VCaP (cell line): ENCODE results near the gene PPFIA1.

ENCODE experiments used
- H3K27ac ChIP-seq: fragments of 450-650 bp; 2 replicates; pipeline ENCODE4 v1.5.1; 2017
- TF ChIP-seq, protein P1 (sequence below): fragments of 450-650 bp; conservative IDR thresholded peaks from 2 replicates; pipeline ENCODE4 v1.5.1; 2017; ENCODE audit warnings: mild to moderate bottlenecking, moderate library complexity

The PPFIA1 gene

DNA sequence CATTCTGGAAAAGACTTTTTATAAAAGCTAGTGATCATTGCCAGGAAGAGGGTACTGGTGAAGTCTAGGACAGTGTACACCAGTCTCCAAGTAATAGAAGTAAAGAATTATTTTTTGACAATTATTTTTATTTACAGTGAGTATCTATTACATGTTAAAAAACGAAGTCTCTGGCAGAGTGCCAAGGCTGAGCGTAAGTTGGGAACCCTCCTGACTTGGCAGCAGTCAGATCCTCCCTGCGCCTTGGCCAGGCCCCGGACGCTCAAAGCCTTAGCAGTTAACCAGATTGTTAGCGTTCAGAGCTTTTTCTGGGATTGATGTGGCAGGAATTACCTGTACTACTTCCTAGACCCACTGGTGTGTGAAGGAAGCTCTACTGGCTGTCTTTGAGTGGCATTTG, 89.7 kb downstream of the PPFIA1 start:
- no peak overlapping the region for H3K27ac ChIP-seq
- TF ChIP-seq, protein P1, sequence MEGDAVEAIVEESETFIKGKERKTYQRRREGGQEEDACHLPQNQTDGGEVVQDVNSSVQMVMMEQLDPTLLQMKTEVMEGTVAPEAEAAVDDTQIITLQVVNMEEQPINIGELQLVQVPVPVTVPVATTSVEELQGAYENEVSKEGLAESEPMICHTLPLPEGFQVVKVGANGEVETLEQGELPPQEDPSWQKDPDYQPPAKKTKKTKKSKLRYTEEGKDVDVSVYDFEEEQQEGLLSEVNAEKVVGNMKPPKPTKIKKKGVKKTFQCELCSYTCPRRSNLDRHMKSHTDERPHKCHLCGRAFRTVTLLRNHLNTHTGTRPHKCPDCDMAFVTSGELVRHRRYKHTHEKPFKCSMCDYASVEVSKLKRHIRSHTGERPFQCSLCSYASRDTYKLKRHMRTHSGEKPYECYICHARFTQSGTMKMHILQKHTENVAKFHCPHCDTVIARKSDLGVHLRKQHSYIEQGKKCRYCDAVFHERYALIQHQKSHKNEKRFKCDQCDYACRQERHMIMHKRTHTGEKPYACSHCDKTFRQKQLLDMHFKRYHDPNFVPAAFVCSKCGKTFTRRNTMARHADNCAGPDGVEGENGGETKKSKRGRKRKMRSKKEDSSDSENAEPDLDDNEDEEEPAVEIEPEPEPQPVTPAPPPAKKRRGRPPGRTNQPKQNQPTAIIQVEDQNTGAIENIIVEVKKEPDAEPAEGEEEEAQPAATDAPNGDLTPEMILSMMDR, result no peak

- TF ChIP-seq, protein P1, result no peak
- no peak overlapping the region for H3K27ac ChIP-seq
Observed at GRCh38 chr11:70364178-70364577, 93.7 kb downstream of the PPFIA1 start.

DNA sequence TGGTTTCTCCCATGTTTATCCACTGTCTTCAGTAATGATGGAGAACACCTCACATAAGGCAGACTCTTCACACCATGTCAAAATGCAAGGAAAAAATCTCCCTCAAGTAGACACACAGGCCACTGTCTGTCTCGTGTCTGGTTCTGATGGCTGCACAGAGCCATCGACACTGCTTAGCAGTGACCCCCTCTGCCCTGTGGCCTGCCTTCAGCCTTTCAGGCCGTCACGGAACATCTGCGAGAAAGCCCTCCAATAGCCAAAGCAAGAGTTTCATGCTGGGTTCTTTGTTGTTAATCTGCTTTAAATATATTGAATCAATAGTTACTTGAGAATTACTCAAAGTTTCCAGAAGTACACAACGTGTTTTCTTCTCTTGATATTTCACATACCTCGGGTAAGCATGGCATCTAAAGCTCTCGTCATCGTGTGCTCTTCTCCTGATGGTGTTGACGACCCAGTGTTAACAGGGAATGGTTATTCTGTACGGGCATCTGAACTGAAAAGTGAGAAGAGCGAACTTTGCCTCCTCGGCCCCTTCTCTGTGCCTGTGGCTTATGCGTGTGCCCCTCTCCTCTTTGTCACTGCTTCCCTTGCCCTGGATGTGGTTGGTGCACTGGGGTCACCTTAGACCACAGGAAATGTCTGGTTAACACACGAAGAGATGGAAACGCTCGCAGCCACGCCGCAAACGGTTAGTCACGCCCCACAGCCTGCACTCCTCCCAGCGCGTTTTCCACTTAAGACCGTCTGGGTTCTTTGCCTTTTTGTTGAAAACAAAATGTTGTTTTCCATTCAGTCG, 94.5 kb downstream of the PPFIA1 start:
- peak overlapping the region; percentile 47; the same call in 1 of the 2 replicates for H3K27ac ChIP-seq
- TF ChIP-seq, protein P1, result no peak

DNA sequence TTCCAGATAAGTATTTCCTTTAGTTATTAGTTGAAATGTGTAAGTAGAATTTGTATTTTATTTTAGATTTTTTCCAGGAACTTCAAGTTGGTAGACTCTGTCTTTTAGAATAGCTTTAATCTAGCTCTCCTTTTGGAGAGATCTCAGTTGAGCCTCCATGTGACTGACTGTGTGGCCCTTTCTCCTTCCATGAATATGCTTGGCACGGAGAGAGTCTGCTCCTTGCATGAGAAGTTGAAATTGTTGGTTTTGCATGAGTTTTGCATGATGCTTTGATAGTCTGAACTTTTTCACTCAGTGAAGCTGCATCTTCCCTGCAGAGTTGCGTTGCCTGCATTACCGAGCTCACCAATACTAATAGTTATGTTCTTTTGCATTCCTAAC, 95.0 kb downstream of the PPFIA1 start:
- peak overlapping the region; percentile 47 for H3K27ac ChIP-seq

DNA sequence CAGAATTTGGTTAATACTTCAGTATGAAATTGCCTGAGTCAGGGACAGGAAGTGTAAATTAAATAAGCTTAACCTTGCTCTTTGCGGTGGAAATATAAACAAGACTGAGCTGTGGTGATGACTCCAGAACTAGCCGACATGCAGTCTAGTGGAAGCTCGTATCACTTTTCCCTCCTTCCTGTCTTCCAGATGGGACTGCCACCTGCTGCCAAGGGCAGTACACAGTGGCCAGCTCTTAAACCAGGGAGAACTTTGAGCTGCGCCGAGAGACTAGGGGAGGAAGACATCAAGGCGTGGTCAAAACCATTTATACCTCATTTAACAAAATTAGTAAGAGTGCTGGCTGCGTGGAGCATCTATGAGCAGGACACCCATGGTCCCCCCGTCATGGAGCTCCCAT, 96.6 kb downstream of the PPFIA1 start:
- TF ChIP-seq, protein P1, result no peak
- peak overlapping the region; percentile 47 for H3K27ac ChIP-seq

More for the DNA sequence above, 95.0 kb downstream of the PPFIA1 start:
- TF ChIP-seq, protein P1, result no peak

DNA sequence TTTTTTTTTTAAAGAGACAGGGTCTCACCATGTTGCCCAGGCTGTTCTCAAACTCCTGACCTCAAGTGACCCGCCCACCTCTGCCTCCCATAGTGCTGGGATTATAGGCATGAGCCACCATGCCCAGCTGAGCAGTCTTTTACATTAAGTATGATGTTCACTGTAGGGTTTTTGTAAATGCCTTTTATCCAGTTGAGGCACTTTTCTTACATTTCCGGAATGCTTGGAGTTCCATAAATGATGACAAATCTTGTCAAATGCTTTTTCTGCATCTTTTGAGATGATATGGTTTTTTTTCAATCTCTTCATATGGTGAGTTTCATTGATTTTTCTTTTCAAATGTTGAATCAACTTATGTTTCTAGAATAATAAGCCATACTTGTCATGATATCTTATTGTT, 98.5 kb downstream of the PPFIA1 start:
- TF ChIP-seq, protein P1, result no peak
- no peak overlapping the region for H3K27ac ChIP-seq

DNA sequence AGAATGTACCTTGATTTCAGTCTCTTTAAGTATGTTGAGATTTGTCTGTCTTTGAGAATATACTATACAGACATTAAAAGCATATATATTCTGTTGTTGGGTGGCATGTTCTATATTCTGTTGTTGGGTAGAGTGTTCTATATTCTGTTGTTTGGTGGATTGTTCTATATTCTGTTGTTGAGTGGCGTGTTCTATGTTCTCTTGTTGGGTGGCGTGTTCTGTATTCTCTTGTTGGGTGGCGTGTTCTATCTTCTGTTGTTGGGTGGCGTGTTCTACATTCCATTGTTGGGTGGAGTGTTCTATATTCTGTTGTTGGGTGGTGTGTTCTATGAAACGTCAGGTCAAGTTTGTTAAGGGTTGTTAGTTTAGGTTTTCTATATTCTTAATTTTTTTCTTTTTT, 100.8 kb downstream of the PPFIA1 start:
- TF ChIP-seq, protein P1, result no peak
- no peak overlapping the region for H3K27ac ChIP-seq
